Vagina (tissue), 2 donors: ENCODE results near the gene NIT1. TPM values are rescaled to one million over a fixed set of nuclear protein-coding genes. Genes with fewer than 3 reads are reported as not detected.

Experiments used
- DNase-seq, 2 donors: peaks; one replicate each; pipeline ENCODE4 v3.0.0-alpha.2; 2017; ENCODE audit errors: extremely low spot score in 2 of 2
- H3K27ac ChIP-seq: fragments of 200-600 bp; sonication (generic); one replicate; pipeline ENCODE4 v1.5.1; 2019
- H3K27me3 ChIP-seq: fragments of 200-600 bp; sonication (generic); one replicate; pipeline ENCODE4 v1.5.1; 2019
- H3K36me3 ChIP-seq, 2 donors: fragments of 200-600 bp; sonication (generic); one replicate each; pipeline ENCODE4 v1.5.1; 2017 to 2019
- H3K4me1 ChIP-seq: fragments of 200-600 bp; sonication (generic); one replicate; pipeline ENCODE4 v1.5.1; 2019
- H3K4me3 ChIP-seq, 2 donors: fragments of 200-600 bp; sonication (generic); 1 replicate in 1 of 2; 2 replicates in 1 of 2; pipeline ENCODE4 v1.5.1; 2016 to 2019
- H3K9me3 ChIP-seq: fragments of 200-600 bp; sonication (generic); one replicate; pipeline ENCODE4 v1.5.1; 2019
- POLR2A ChIP-seq, 2 donors: fragments of 450-650 bp; IDR thresholded peaks; one replicate each; pipeline ENCODE4 v1.6.1; 2017; ENCODE audit warnings: antibody characterized with exemption in 2 of 2, mild to moderate bottlenecking in 2 of 2, moderate library complexity in 2 of 2
- POLR2AphosphoS5 ChIP-seq, 2 donors: sonication (generic); formaldehyde crosslinking; IDR thresholded peaks; one replicate each; pipeline ENCODE4 v1.9.0; 2017; ENCODE audit warnings: antibody characterized with exemption in 2 of 2, mild to moderate bottlenecking in 2 of 2, low read depth in 1 of 2; ENCODE audit not compliant: insufficient read depth in 1 of 2
- intact Hi-C: fragments of 100-400 bp; cut with DNase I; formaldehyde crosslinking; loops from one replicate; pipeline ENCODE4 v1.15.1; 2023
- total RNA-seq: library from RNA; depleted of rRNA; stranded (reverse); fragments of >200 nt; gene quantifications from one replicate; pipeline ENCODE4 v1.2.3, GENCODE V29; 2016
- TF ChIP-seq, protein P1 (sequence below), 3 experiments: fragments of 450-650 bp in 2 of 3; fragments of 200-600 bp in 1 of 3; sonication (generic) in 1 of 3; IDR thresholded peaks; one replicate each; pipeline ENCODE4 v1.5.1; 2017 to 2019; ENCODE audit warnings: antibody characterized with exemption in 3 of 3, mild to moderate bottlenecking in 2 of 3, moderate library complexity in 2 of 3

The NIT1 gene
- total RNA-seq, 1 donor from 2014 or later = 31.7 TPM

DNA sequence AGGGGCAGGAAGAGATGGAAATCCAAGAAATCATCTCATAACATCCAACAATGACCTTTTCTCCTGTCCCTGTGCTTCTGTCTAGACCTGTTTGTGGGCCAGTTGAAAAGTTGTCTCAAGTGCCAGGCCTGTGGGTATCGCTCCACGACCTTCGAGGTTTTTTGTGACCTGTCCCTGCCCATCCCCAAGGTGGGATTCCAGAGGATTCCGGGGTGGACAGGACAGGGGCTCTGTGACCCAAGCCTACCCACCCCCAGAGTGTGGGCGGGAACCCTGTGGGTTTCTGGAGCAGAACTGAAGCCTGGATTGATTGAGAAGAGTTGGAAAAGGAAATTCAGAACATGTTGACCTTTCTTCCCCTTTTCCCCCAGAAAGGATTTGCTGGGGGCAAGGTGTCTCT lies 45.9 kb downstream of the NIT1 start:
- no peak overlapping the region for H3K27ac ChIP-seq

DNA sequence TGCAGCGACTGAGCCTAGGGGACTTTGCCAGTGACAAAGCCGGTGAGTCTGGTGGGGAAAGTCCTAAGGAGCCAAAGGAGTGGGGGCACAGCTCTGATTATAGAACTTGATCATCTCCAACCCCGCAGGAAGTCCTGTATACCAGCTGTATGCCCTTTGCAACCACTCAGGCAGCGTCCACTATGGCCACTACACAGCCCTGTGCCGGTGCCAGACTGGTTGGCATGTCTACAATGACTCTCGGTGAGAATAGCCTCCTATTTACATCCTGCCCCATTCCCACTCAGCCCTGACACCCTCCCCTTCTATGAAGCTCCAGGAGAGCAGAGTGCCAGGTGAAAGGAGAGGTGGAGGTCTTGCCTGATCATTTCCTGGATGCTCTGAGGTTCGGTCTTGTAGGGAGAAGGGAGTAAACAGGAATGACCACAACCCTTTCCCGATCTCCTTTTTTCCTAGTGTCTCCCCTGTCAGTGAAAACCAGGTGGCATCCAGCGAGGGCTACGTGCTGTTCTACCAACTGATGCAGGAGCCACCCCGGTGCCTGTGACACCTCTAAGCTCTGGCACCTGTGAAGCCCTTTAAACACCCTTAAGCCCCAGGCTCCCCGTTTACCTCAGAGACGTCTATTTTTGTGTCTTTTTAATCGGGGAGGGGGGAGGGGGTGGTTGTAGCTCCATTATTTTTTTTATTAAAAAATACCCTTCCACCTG lies 47.2 kb downstream of the NIT1 start:
- intact Hi-C loops = no loop called here
- H3K4me1 ChIP-seq = peaks cover 51% of the 10 kb centered on the region

More for the DNA sequence above, 45.9 kb downstream of the NIT1 start:
- Histone ChIP-seq H3K4me3 (no peak overlapping the region), H3K27me3 (no peaks in the 10 kb centered on the region), H3K9me3 (no peaks in the 10 kb centered on the region), H3K4me1 (peaks cover 57% of the 10 kb centered on the region), H3K36me3 (peaks cover 0 to 21% of the 10 kb centered on the region in 2 donors)
- DNase-seq = no peak
- TF ChIP-seq POLR2AphosphoS5 (IDR thresholded peaks at IDR 0.05; ENCODE audit: insufficient read depth in 1 of 2, low read depth in 1 of 2) (no peak), POLR2A (IDR thresholded peaks at IDR 0.05) (no peak)
- TF ChIP-seq, protein P1, sequence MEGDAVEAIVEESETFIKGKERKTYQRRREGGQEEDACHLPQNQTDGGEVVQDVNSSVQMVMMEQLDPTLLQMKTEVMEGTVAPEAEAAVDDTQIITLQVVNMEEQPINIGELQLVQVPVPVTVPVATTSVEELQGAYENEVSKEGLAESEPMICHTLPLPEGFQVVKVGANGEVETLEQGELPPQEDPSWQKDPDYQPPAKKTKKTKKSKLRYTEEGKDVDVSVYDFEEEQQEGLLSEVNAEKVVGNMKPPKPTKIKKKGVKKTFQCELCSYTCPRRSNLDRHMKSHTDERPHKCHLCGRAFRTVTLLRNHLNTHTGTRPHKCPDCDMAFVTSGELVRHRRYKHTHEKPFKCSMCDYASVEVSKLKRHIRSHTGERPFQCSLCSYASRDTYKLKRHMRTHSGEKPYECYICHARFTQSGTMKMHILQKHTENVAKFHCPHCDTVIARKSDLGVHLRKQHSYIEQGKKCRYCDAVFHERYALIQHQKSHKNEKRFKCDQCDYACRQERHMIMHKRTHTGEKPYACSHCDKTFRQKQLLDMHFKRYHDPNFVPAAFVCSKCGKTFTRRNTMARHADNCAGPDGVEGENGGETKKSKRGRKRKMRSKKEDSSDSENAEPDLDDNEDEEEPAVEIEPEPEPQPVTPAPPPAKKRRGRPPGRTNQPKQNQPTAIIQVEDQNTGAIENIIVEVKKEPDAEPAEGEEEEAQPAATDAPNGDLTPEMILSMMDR (IDR thresholded peaks at IDR 0.05) = no peak
- intact Hi-C loops = no loop called here

DNA sequence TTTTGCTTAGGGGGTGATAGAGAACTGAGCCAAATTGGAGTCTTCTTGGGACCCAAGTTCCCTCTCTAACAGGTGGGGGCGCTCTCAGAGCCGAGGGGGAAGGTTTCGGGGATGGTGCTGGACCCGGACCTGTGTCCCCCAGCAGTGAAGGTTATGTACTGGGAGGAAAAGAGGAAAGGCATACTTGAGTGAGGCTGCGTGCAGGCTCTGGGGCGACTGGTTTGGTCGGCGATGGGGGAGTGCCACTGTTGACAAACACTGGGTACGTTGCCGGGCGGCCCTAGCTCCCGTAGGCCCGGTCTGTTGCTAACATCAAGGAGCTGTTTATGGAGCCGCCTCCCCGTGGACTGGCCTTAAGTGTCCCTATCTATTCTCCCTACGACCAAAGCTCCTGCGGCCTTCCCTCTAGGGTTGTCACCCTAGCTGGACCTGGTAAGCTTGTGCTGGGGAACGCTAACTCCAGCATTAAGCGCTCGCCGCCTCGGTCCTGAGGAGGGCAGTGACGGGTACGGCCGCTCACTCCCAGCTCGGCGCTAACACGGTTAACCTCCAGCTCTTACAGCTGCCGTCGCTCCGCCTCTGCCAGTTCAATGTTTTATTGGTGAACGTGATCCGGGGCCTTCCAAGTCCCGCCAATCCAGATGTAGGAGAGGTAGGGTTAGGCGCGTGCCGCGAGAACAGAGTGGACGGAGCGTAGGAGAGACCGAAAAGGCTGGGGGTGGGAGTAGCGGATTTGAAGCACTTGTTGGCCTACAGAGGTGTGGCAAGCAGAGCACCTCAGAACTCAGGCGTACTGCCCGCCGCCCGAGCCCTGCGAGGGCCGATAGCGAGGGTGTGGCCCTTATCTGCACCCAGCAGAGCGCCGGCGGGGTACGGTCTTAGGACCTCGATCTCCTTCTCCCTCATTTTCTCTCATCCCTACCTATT lies 48.1 kb downstream of the NIT1 start, which contains the start of gene PPOX:
TSS of gene PPOX (plus strand) at position 685 of the 927 bp plus-strand sequence. CDS start 422 bp downstream, outside the sequence.
- Histone ChIP-seq H3K36me3 (peaks cover 0 to 33% of the 10 kb centered on the region in 2 donors), H3K4me1 (peaks cover 42% of the 10 kb centered on the region), H3K9me3 (no peaks in the 10 kb centered on the region), H3K27me3 (no peaks in the 10 kb centered on the region), H3K27ac (peak within 1 kb of the TSS; percentile 88), H3K4me3 (peak within 1 kb of the TSS; percentile 74 to 77)
- DNase-seq = peak; percentile 97 to 99
- intact Hi-C loops = no loop called here
- peak in 1 of 2 donors; percentile 59 for TF ChIP-seq POLR2A (IDR thresholded peaks at IDR 0.05)
- TF ChIP-seq, protein P1 (IDR thresholded peaks at IDR 0.05) = peak in 2 of 3 experiments; percentile 19 to 32
- TF ChIP-seq POLR2AphosphoS5 (IDR thresholded peaks at IDR 0.05; ENCODE audit: insufficient read depth in 1 of 2, low read depth in 1 of 2) = peak; percentile 96

More for the DNA sequence above, 47.2 kb downstream of the NIT1 start:
- peak overlapping the region; percentile 74 to 77 for H3K4me3 ChIP-seq
- H3K36me3 ChIP-seq = peaks cover 0 to 24% of the 10 kb centered on the region in 2 donors
- peak overlapping the region; percentile 88 for H3K27ac ChIP-seq
- H3K27me3 ChIP-seq = no peaks in the 10 kb centered on the region
- DNase-seq = no peak
- TF ChIP-seq POLR2AphosphoS5 (IDR thresholded peaks at IDR 0.05; ENCODE audit: insufficient read depth in 1 of 2, low read depth in 1 of 2) (no peak), POLR2A (IDR thresholded peaks at IDR 0.05) (no peak)
- H3K9me3 ChIP-seq = no peaks in the 10 kb centered on the region

DNA sequence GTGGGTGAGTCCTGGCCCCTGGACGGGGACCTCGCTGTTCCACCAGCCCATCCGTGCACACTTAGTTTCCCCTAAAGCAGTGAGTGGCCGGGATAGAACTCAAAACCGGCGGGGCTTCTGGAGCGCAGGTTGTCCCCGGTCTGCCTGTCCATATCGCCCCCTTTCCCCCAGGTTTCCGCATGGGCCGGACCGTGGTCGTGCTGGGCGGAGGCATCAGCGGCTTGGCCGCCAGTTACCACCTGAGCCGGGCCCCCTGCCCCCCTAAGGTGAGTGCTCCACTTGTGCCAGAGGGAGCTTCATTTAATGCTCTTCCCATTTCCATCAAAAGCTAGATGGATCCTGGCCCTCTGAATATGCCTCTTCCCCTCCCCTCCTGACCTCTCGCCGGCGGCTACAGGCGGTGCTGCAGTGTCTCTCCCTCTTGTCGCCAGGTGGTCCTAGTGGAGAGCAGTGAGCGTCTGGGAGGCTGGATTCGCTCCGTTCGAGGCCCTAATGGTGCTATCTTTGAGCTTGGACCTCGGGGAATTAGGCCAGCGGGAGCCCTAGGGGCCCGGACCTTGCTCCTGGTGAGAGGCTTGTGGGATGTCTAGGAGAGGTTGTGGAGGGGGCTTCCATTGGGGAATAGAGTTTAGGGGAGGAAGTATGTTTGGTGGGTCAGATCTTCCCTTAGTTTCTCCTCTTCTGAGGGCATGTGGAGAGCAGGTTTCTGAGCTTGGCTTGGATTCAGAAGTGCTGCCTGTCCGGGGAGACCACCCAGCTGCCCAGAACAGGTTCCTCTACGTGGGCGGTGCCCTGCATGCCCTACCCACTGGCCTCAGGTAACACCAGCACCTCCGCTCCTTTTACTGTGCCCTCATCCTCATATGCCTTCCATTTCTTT lies 49.0 kb downstream of the NIT1 start:
- no peaks in the 10 kb centered on the region for H3K27me3 ChIP-seq
- H3K4me3 ChIP-seq = peak overlapping the region; percentile 74 to 77
- no peaks in the 10 kb centered on the region for H3K9me3 ChIP-seq
- H3K4me1 ChIP-seq = peaks cover 33% of the 10 kb centered on the region
- intact Hi-C loops = no loop called here
- no peak for TF ChIP-seq POLR2A (IDR thresholded peaks at IDR 0.05)
- no peak for TF ChIP-seq POLR2AphosphoS5 (IDR thresholded peaks at IDR 0.05; ENCODE audit: insufficient read depth in 1 of 2, low read depth in 1 of 2)
- TF ChIP-seq, protein P1 (IDR thresholded peaks at IDR 0.05) = no peak
- peaks cover 0 to 38% of the 10 kb centered on the region in 2 donors for H3K36me3 ChIP-seq
- DNase-seq = peak in 1 of 2 donors; percentile 85
- peak overlapping the region; percentile 88 for H3K27ac ChIP-seq
